Fibroblast of the aortic adventitia (primary cell): ENCODE data around the gene USH1G. TPM values are rescaled to one million over a fixed set of nuclear protein-coding genes. Genes with fewer than 3 reads are reported as not detected.

ENCODE experiments used
- DNase-seq: peaks from one replicate; pipeline ENCODE4 v3.0.0-alpha.2; 2010; ENCODE audit warnings: low read depth
- H3K4me3 ChIP-seq: 2 replicates; pipeline ENCODE4 v1.5.1; 2011; ENCODE audit warnings: low read depth, mild to moderate bottlenecking, control low read depth, low read length, moderate library complexity
- total RNA-seq: library from RNA; depleted of rRNA; stranded (reverse); fragments of >200 nt; gene quantifications from 2 replicates; pipeline ENCODE4 v1.2.3, GENCODE V29; 2012; ENCODE audit warnings: low replicate concordance
- TF ChIP-seq, protein P1 (sequence below): IDR thresholded peaks from 2 replicates; pipeline ENCODE4 v1.5.1; 2011; ENCODE audit warnings: mild to moderate bottlenecking, low read length, control low read depth, inconsistent platforms; ENCODE audit not compliant: insufficient read depth

Gene USH1G
- total RNA-seq, 1 donor, result not detected

DNA sequence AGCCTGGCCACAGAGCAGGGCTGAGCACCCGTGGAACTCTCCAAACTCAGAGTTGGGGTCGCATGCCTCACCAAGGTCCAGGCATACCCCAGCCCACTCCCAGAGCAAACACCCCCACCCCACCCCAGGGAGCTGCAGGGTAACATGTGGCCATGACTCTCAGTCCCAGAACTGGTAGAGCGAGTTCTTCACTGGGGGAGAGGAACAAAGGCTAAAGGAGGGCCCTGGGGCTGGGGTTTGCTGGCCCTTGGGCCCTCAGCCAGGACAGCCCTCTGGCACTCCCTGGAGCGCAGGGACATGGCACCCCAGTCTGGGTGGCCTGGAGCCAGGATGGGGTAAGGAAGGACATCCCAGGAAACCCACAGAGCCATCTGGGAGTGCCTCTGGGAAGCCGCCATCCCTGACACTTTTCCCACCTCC lies 45.3 kb upstream of the USH1G start:
- no peak overlapping the region for H3K4me3 ChIP-seq
- TF ChIP-seq, protein P1, sequence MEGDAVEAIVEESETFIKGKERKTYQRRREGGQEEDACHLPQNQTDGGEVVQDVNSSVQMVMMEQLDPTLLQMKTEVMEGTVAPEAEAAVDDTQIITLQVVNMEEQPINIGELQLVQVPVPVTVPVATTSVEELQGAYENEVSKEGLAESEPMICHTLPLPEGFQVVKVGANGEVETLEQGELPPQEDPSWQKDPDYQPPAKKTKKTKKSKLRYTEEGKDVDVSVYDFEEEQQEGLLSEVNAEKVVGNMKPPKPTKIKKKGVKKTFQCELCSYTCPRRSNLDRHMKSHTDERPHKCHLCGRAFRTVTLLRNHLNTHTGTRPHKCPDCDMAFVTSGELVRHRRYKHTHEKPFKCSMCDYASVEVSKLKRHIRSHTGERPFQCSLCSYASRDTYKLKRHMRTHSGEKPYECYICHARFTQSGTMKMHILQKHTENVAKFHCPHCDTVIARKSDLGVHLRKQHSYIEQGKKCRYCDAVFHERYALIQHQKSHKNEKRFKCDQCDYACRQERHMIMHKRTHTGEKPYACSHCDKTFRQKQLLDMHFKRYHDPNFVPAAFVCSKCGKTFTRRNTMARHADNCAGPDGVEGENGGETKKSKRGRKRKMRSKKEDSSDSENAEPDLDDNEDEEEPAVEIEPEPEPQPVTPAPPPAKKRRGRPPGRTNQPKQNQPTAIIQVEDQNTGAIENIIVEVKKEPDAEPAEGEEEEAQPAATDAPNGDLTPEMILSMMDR, result no peak
- DNase-seq, result no peak

DNA sequence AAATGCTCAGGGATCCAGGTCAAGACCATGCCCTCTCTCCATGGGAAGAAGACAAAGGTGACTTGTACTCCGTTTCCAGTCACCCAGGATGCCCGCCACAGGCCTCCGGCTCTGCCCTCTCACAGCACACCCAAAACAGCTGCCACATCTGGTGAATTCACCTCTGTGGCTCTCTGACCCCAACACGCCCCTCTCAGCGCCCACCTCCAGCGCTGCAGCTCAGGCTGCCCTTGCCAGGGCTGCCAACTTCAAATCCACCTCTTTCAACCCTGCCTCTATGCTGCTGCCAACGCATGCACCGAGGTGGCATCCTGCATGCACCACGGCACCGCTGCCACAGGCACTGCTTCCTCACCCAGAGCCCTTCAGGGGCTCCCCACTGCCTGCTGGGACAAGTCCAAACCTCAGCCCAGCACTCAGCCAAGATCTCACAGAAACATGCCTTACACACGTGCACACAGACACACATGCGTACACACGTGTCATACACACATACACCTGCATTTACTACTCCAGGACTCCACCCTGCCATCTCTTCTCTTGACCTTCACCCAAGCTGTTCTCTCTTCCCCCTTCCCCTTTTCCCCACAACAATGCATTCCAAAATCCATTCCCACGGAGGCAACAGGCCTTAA lies 42.0 kb upstream of the USH1G start:
- no peak overlapping the region for H3K4me3 ChIP-seq
- DNase-seq, result no peak
- TF ChIP-seq, protein P1, result no peak

DNA sequence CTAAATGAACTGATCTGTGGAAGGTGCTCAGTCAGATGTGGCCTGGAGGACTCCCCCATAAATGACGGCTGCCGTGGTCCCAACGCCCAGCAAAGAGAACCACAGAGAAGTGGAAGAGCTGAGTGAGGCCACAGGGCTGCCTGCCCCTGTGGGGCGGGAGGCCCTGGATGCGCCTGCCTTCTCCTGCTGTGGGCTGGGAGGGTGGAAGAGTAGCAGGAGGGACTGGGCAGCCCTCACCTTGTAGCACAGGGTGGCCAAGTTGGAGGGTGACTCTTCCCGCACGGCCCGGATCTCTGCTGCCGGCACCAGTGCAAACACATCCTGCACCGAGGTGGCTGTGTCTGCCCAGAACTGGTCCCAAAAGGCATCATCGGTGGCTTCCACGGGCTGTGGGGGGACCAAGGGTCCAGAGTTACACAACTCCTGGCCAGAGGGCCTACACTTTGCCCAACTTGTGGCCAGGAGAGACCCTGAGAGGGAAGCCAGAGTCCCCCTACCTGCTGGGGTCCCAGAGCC lies 41.2 kb upstream of the USH1G start:
- no peak for DNase-seq
- TF ChIP-seq, protein P1, result no peak
- H3K4me3 ChIP-seq, result no peak overlapping the region

DNA sequence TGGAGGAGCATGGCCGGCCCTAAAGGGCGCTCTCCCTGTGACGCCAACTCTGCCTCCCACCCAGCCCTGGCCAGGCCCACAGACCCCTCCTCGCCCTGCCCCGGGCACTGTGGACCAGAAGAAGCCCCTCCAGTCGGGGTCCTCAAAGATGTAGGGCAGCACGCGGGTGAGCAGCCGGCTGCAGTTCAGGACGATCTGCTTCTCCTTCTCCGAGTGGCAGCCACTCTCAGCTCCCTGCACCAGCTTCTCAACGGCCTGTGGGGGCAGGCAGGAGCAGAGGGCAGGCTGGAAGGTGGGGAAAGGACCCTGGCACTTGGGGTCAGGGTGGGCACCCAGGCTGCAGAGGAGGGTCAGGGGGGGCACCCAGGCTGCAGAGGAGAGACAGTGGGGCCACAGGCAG lies 40.6 kb upstream of the USH1G start:
- TF ChIP-seq, protein P1, result no peak
- DNase-seq, result no peak
- no peak overlapping the region for H3K4me3 ChIP-seq

DNA sequence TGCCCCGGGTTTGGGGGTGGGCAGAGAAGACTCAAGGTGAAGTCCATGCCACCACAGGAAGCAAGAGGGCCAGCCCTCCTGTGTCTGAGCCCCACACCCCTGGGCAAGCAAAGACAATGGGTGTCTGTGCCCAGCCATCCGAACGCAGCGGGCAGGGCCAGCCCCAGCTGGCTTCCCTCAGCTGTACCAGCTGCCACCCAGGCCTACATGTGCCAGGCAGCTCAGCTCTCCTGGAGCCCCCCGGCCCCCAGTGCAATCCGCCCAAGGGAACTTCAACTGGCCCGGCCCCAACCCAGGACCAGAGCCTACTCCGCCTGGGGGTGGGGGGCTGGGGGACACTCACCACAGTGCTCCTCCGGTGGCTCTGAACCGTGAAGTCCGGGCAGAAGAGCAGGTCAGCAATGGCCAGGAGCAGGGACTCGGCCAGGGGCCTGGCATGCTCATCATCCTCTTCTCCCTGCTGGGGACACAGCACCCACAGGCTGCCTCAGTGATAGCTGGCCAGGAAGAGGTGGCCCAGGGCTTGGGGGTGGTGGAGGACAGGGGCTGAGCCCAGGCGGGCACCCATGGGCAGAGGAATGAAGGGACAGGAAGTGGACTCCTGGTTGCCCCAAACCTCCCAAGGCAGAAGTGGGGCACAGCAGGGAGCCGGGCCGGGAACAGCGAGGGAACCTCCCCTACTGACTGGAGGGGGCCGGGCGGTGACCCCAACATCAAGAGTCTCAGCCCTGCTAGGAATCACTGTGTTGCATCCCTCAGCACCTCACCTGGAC lies 39.8 kb upstream of the USH1G start:
- no peak for DNase-seq
- TF ChIP-seq, protein P1, result no peak

DNA sequence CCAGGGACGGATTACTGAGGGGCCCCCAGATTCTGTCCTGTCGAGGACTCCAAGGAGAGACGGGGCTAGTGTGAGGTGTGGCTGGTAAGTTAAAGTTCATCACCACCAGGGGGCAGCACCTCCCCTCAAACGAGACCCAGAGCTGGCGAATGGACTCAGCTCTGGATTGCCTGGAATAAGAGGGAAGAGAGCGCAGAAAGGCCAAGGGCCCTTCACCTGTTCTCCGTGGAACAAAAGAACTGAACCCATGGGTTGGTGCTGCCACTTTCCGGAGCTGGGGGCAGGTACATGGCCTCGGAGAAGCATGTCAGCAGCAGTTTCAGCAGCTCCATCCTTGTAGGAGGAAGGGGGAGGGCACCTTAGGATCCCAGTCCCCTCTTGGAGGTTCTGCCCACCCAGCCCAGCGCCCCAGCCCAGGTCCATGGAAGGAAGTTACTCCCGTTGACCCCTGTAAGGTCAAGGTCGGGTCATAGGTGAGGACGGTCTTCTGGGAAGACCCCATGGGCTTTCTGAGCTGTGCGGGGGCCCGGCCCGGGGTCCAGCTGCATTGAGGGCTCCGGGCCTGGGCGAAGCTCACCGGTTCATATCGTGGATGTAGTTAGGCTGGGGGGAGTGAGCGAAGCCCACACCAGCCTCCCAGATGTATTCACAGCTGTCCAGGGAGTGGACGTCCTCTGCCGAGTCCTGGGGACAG lies 38.7 kb upstream of the USH1G start:
- no peak overlapping the region for H3K4me3 ChIP-seq
- peak; percentile 90 for DNase-seq
- TF ChIP-seq, protein P1, result peak; percentile 68

More for the DNA sequence above, 39.8 kb upstream of the USH1G start:
- no peak overlapping the region for H3K4me3 ChIP-seq
